Stimulated activated CD4-positive, alpha-beta T cell treated with anti-CD3 and anti-CD28 coated beads, Interleukin-4, amount 100 ng/mL, for 48 hours (primary cell): ENCODE results near the gene ZNF761.
"Not testable (repeated sequence)": the region's sequence is repeated elsewhere in the genome, so short reads cannot be mapped to it uniquely, and the experiment has no call there.

Experiments
- DNase-seq, 2 donors: peaks; one replicate each; pipeline ENCODE4 v3.0.0-alpha.2; 2020; ENCODE audit warnings: low read depth in 2 of 2

ZNF761 gene

DNA sequence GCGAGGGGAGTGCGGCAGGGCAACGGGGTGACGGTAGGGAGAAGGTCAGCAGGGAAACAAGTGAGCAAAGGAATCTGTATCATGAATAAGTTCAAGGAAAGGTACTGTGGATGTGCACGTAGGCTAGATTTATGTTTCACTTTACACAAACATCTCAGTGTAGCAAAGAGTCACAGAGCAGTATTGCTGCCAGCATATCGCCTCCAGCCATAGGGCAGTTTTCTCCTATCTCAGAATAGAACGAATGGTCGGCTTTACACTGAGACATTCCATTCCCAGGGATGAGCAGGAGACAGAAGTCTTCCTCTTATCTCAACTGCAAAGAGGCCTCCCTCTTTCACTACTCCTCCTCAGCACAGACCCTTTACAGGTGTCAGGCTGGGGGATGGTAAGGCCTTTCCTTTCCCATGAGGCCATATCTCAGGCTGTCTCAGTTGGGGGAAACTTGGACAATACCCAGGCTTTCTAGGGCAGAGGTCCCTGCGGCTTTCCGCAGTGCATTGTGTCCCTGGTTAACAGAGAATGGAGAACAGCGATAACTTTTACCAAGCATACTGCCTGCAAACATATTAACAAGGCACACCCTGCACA is 28.4 kb downstream of the ZNF761 start:
- DNase-seq: not testable (repeated sequence)

DNA sequence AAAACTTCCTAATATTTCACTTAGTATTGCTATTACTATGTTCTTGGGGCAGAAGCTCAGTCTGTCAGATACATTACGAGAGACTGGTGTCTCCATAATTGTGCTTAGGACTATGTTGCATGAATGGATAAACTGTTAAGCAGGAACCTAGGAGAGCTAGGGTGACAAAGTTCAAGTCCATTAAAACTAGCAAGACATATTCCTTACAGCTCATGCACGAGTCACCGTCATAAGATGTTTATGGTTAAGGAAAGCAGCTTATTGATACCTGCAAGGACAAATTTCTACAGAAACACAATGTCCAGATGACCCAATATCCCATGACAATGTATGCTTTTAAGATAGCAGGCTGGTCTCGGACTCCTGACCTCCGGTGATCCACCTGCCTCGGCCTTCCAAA is 30.1 kb downstream of the ZNF761 start:
- DNase-seq: no peak

DNA sequence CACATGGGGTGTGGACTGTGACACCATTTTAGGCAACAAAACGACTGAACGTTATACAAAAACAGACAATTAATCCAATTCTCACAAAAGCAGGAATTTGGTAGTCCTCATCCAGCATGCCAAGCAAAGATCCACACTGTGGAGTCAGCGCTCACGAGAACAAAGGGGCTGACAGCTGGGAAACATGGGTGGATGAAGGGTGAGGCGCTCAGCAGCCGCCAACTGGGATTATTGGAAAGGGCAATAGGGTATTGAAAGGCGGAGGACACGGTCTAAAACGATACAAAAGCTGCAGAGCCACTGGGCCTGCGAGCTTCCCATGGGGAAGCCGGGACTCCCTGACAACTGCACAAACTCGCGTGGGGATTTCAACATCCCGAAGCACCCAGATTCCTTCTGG is 31.1 kb downstream of the ZNF761 start:
- DNase-seq: no peak

DNA sequence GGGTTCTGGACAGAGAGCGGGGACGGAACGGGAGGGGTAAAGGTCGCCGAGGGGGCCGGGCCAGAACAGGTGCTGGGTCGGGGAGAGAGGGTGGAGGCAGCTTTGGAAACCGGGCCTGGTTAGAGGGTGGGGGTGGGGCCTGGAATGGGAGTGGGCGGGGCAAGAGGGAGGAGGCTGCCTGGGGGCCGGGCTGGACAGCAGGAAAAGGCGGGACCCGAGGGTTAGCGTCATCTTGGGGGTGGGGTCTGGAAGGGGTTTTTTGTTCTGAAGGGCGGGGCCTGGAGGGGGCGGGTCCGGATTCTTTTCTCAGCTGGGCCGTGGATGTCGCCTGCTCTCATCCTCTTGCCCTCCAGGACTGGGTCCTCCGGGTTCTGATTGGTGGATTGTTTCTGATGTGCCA is 31.5 kb downstream of the ZNF761 start:
- DNase-seq: no peak

DNA sequence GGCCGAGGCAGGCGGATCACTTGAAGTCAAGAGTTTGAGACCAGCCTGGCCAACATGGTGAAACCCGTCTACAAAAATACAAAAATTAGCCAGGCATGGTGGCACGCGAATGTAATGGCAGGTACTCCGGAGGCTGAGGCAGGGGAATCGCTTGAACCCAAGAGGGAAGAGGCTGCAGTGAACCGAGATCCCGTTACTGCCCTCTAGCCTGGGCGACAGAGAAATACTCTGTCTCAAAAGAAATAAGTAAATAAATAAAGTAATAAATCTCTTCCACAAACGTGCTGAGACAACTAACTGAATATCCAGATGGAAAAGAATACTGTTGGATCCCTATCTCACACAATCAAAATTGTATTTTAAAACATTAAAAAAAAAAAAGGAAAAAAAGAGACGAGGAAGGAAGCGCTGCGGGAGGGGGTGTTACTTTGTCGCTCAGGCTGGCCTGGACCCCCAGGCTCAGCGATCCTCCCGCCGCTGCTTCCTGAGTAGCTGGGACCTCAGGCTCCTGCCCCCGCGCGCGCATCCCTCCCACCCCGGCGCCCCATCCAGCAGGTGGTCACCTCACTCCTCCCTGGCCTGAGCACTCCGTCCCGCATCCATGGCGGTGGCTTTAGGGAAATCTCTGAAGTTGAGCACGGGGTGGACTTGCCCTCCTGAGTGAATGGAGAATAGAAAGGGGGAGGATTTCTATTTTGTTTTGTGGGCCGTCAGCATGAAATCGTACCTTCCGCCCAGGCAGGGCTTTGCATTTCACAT is 35.1 kb downstream of the ZNF761 start:
- no peak for DNase-seq

DNA sequence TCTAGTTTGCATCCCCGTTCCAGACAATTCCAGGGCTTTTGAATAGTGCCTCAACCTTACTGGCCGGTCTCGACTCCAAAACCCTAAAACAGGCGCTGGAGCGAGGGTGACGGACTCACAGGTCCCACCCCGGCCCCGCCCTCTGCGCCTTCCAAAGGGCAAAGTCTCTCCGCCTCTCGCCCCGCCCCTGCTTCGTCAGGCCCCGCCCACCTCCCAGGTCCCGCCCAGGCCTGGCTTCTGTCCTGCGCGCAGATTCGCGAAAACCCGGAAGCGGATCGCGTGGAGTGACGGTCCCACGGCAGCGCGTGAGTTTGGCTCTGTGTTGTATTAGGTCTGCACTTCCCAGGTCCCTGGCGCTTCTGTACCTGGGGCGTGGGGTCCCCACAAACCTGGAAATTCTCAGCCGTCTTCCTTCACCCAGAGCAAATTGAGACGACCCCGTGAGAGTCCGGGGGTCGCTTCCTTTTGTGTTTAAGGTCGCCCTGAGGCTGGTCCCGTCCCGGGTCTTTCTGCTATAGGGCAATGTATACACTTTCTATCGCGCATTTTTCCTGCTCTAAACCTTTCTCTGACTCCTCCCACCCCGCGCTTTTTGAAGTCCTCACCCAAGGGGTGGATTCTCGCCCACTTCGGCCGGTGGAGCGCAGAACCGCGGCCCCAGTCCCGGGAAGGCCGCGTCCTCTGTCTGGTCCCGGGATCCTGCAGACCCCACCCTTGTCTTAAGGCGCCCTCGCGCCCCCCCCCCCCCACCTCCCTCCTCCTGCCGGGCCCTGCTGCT is 35.9 kb downstream of the ZNF761 start, which contains the start of gene ZNF813:
Gene ZNF813 (plus strand): TSS at position 249 of the 778 bp plus-strand sequence. CDS start 16,090 bp downstream, outside the sequence.
- peak; percentile 93 to 97 for DNase-seq

GRCh38 chr19:53468628-53469027 is 36.8 kb downstream of the ZNF761 start:
- not testable (repeated sequence) for DNase-seq

- no peak for DNase-seq
Observed at GRCh38 chr19:53471916-53472315, 40.1 kb downstream of the ZNF761 start.

DNA sequence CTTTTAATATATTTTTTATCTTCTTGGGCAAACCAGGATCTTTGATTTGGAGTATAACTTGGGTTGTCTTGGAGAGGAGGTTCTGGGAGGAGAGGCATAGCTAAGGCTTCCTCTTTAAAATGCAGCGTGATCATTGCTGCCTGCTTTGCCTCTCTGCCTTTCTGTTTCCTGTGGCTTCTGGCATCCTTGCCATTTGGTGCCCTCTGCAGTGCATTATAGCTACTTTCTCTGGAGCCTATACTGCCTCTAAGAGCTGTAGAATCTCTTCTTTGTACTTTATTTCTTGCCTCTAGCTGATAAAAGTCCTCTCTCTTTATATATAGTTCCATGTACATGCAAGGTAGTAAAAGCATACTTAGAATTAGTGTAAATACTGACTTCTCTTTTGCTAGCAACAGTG is 43.0 kb downstream of the ZNF761 start:
- not testable (repeated sequence) for DNase-seq

GRCh38 chr19:53475470-53475869 is 43.7 kb downstream of the ZNF761 start:
- DNase-seq: not testable (repeated sequence)

- not testable (repeated sequence) for DNase-seq
Observed at GRCh38 chr19:53483751-53484150, 52.0 kb downstream of the ZNF761 start.

DNA sequence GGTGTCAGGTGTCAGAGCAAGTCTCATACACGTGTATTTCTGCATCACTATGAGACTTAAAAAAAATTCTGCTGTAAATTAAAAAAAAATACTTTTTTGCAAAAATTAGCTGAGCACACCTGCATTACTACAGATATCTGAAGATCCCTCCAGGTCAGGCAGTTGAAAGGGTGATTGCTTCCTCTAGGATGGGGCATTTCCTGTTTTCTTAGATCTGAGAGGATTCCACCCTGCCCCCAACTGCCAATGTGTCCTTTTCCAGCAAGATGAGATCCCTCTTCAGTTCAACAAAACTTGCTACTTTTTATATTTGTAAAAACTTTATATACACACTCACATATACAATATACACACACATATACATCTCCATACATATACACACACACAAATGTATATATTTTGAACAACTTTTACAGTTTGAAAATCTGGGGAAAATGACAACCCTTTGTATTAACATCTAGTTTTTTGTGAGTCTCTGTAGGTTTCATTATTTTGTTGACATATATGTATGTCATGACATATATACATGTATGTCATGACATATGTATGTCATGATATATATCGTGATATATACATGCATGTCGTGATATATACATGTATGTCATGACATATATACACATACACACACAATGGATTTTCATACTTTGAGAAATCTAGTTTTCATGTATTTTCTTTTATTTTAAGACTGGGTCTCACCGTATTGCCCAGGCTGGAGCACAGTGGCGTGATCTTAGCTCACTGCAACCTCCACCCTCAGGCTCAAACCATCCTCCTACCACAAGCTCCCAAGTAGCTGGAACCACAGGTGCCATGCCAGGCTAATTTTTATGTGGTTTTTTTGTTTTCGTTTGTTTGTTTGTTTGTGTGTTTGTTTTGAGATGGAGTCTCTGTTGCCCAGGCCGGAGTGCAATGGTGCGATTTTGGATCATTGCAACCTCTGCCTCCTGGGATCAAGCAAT is 53.5 kb downstream of the ZNF761 start:
- DNase-seq: no peak

DNA sequence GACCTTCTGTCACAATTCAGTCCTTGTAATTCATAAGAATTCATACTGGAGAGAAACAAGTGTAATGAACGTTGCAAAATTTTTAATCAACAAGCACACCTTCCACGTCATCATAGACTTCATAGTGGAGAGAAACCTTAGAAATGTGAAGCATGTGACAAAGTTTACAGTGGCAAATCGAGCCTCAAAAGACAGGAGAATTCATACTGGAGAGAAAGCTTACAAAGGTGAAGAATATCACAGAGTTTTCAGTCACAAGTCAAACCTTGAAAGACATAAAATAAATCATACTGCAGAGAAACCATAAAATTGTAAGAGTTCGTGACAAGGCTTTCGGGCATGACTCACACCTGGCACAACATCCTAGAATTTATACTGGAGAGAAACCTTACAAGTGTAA is 60.4 kb downstream of the ZNF761 start:
- no peak for DNase-seq

GRCh38 chr19:53497311-53498023 is 65.7 kb downstream of the ZNF761 start:
- DNase-seq: not testable (repeated sequence)

GRCh38 chr19:53498024-53498395 is 66.2 kb downstream of the ZNF761 start:
- not testable (repeated sequence) for DNase-seq

- DNase-seq: not testable (repeated sequence)
Observed at GRCh38 chr19:53503151-53503550, 71.4 kb downstream of the ZNF761 start.

DNA sequence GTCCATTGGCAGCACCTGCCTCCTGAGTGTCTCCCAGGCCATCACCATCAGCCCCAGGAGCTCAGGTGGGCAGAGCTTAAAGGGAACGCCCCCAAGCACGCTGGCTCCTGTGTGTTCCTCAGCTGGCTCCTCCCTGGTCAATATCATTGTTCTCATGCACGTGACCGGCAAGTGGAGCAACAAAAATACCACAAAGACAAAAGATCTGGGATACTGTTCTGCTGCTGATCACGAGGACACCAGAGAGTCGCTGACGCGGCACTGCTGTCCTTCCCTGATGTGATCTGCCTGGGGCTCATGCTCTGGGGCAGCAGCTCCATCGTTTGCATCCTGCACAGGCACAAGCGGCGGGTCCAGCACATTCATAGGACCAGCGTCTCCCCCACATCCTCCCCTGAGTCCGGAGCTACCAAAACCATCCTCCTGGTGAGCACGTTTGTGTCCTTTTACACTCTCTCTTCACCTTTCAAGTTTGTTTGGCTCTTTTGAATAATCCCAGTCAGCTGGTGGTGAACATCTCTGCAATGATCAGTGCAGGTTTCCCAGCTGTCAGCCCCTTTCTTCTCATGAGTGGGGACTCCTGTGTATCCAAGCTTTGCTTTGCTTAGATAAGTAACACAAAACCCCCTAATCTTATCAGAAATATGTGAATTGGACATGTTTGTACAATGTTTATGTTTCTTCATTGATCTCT is 72.0 kb downstream of the ZNF761 start:
- not testable (repeated sequence) for DNase-seq

GRCh38 chr19:53504365-53504703 is 72.5 kb downstream of the ZNF761 start:
- DNase-seq: not testable (repeated sequence)

DNA sequence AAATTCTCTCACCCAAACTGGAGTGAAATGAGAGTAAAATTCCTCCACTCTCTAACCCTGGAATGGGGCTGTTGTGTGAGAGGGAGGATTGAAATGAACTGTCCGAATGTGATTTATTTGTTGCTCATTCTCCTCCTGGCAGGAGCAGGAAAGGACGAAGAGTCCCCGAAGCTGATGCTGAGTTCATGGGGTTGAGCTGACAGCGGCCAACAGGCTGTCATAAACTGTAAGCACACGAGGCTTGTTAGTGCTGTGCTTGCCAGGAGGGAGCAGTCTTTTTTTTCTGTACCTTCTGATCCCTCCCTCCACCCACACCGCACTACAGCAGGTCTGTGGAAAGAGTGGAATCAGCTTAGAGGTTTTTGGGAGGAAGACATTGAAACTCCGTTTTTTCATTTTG is 73.1 kb downstream of the ZNF761 start:
- DNase-seq: no peak

- no peak for DNase-seq
Observed at GRCh38 chr19:53506728-53507127, 74.9 kb downstream of the ZNF761 start.
